Prostate gland (tissue), 2 donors: ENCODE data around the gene CCDC188.

Source experiments
- POLR2A ChIP-seq: fragments of 450-650 bp; IDR thresholded peaks from one replicate; pipeline ENCODE4 v1.6.1; 2016; ENCODE audit warnings: antibody characterized with exemption, mild to moderate bottlenecking
- POLR2AphosphoS5 ChIP-seq: sonication (generic); formaldehyde crosslinking; IDR thresholded peaks from one replicate; pipeline ENCODE4 v1.6.1; 2017; ENCODE audit warnings: antibody characterized with exemption
- TF ChIP-seq, protein P1 (sequence below), 4 experiments: fragments of 200-600 bp in 2 of 4; fragments of 450-650 bp in 2 of 4; sonication (generic) in 2 of 4; IDR thresholded peaks; 1 replicate in 3 of 4; 2 replicates in 1 of 4; pipeline ENCODE4 v1.5.1; 2016 to 2019; ENCODE audit warnings: antibody characterized with exemption in 4 of 4, mild to moderate bottlenecking in 2 of 4, moderate library complexity in 2 of 4

GRCh38 chr22:20164863-20165262 is 14.0 kb upstream of the CCDC188 start:
- TF ChIP-seq POLR2AphosphoS5 (no peak), POLR2A (no peak)
- TF ChIP-seq, protein P1, sequence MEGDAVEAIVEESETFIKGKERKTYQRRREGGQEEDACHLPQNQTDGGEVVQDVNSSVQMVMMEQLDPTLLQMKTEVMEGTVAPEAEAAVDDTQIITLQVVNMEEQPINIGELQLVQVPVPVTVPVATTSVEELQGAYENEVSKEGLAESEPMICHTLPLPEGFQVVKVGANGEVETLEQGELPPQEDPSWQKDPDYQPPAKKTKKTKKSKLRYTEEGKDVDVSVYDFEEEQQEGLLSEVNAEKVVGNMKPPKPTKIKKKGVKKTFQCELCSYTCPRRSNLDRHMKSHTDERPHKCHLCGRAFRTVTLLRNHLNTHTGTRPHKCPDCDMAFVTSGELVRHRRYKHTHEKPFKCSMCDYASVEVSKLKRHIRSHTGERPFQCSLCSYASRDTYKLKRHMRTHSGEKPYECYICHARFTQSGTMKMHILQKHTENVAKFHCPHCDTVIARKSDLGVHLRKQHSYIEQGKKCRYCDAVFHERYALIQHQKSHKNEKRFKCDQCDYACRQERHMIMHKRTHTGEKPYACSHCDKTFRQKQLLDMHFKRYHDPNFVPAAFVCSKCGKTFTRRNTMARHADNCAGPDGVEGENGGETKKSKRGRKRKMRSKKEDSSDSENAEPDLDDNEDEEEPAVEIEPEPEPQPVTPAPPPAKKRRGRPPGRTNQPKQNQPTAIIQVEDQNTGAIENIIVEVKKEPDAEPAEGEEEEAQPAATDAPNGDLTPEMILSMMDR (IDR thresholded peaks at IDR 0.05): no peak
